NCI-H526 (cell line): ENCODE measurements around the gene PLCL1.

Source experiments
- DNase-seq, 2 experiments: peaks; one replicate each; lab custom pipeline; 2025; lab: John Stamatoyannopoulos, UW

The PLCL1 gene

GRCh38 chr2:198117406-198118041, 313.1 kb downstream of the PLCL1 start:
- DNase-seq = no peak

- peak; percentile 26 to 76 for DNase-seq
Observed at GRCh38 chr2:198127627-198128026, 323.2 kb downstream of the PLCL1 start.

- DNase-seq = no peak
Observed at GRCh38 chr2:198129609-198130008, 325.2 kb downstream of the PLCL1 start.

- no peak for DNase-seq
Observed at GRCh38 chr2:198134293-198134955, 330.0 kb downstream of the PLCL1 start.

GRCh38 chr2:198135481-198135934, 331.1 kb downstream of the PLCL1 start:
- no peak for DNase-seq

- DNase-seq = no peak
Observed at GRCh38 chr2:198136142-198136541, 331.7 kb downstream of the PLCL1 start.

GRCh38 chr2:198137733-198138132, 333.3 kb downstream of the PLCL1 start:
- no peak for DNase-seq

GRCh38 chr2:198141726-198142125, 337.3 kb downstream of the PLCL1 start:
- no peak for DNase-seq

GRCh38 chr2:198143156-198143555, 338.8 kb downstream of the PLCL1 start:
- DNase-seq = no peak

- DNase-seq = no peak
Observed at GRCh38 chr2:198143793-198144192, 339.4 kb downstream of the PLCL1 start.

- no peak for DNase-seq
Observed at GRCh38 chr2:198144660-198145059, 340.3 kb downstream of the PLCL1 start.

GRCh38 chr2:198146346-198146940, 342.1 kb downstream of the PLCL1 start:
- no peak for DNase-seq

GRCh38 chr2:198157314-198157713, 352.9 kb downstream of the PLCL1 start:
- no peak for DNase-seq

GRCh38 chr2:198161151-198161550, 356.8 kb downstream of the PLCL1 start:
- DNase-seq = no peak

GRCh38 chr2:198162276-198162675, 357.9 kb downstream of the PLCL1 start:
- no peak for DNase-seq

GRCh38 chr2:198164843-198165242, 360.4 kb downstream of the PLCL1 start:
- DNase-seq = no peak

GRCh38 chr2:198165289-198165688, 360.9 kb downstream of the PLCL1 start:
- no peak for DNase-seq

GRCh38 chr2:198167346-198167745, 363.0 kb downstream of the PLCL1 start:
- no peak for DNase-seq

GRCh38 chr2:198168651-198169050, 364.3 kb downstream of the PLCL1 start:
- no peak for DNase-seq

GRCh38 chr2:198173242-198173641, 368.8 kb downstream of the PLCL1 start:
- DNase-seq = no peak

GRCh38 chr2:198173864-198174263, 369.5 kb downstream of the PLCL1 start:
- no peak for DNase-seq

- no peak for DNase-seq
Observed at GRCh38 chr2:198175271-198175670, 370.9 kb downstream of the PLCL1 start.

GRCh38 chr2:198177040-198177439, 372.6 kb downstream of the PLCL1 start:
- no peak for DNase-seq
